ENCODE measurements around the gene FBXL4.

DNA sequence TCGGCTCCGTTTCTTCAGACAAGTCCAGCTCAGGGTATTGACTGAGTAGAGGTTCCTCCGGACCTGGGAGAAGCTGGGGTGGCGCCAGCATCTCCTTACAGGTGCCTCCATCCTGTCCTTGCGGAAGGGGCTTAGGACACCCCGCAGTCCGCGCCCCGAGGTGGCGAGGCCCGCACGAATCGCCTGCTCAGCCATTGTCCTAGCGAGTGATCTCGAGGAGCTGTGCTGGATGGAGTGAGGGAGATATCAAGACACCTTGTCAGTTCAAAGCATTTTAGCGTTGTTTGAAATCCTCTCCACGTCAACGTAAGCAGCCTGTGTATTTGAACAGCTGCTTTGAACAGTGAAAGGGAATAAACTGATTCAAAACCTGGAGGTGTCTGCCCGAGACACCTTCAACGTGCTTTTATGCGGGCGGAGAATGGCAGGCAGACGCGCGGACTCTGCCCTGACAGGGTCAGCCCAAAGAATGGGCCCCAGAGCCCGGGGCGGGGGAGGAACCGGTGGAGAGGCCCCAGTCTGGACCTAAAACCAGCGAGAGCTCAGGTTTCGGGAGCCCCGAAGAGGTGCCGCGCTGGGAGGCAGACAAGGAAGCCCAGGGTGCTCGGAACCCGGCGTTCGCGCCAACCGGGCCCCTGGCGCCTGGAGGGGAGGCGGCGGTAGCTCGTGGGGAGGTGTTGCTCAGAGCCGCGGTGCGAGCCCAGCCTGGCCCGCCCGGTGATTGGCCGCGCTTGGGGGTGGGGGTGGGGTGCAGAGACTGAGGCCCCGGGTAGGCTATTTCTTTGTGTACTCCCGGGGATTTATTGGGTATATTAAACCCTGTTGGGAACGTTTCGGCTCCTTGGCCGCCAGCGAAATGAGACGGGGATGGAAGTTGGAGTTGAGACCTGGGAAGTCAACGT lies 116.4 kb downstream of the FBXL4 start:
- TF ChIP-seq, protein P1, sequence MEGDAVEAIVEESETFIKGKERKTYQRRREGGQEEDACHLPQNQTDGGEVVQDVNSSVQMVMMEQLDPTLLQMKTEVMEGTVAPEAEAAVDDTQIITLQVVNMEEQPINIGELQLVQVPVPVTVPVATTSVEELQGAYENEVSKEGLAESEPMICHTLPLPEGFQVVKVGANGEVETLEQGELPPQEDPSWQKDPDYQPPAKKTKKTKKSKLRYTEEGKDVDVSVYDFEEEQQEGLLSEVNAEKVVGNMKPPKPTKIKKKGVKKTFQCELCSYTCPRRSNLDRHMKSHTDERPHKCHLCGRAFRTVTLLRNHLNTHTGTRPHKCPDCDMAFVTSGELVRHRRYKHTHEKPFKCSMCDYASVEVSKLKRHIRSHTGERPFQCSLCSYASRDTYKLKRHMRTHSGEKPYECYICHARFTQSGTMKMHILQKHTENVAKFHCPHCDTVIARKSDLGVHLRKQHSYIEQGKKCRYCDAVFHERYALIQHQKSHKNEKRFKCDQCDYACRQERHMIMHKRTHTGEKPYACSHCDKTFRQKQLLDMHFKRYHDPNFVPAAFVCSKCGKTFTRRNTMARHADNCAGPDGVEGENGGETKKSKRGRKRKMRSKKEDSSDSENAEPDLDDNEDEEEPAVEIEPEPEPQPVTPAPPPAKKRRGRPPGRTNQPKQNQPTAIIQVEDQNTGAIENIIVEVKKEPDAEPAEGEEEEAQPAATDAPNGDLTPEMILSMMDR (IDR thresholded peaks at IDR 0.05), result no peak
- TF ChIP-seq POLR2A (IDR thresholded peaks at IDR 0.05), result no peak
